GM12801 (cell line): ENCODE data around the gene CCNI.

Experiments
- CTCF ChIP-seq: IDR thresholded peaks from one replicate; pipeline ENCODE4 v1.5.1; 2011; ENCODE audit warnings: control low read depth; ENCODE audit not compliant: insufficient read length; ENCODE audit errors: extremely low read depth

Gene CCNI

GRCh38 chr4:77006753-77007353 is 68.9 kb downstream of the CCNI start:
- no peak for TF ChIP-seq CTCF

GRCh38 chr4:77003400-77003799 is 72.4 kb downstream of the CCNI start:
- TF ChIP-seq CTCF: no peak

- no peak for TF ChIP-seq CTCF
These were observed 73.3 kb downstream of the CCNI start for GRCh38 chr4:77002321-77003107.

GRCh38 chr4:77001907-77002306 is 73.9 kb downstream of the CCNI start:
- TF ChIP-seq CTCF: no peak

GRCh38 chr4:76998251-76998901 is 77.4 kb downstream of the CCNI start:
- TF ChIP-seq CTCF: no peak

- no peak for TF ChIP-seq CTCF
These were observed 78.3 kb downstream of the CCNI start for GRCh38 chr4:76997532-76997931.
